ENCODE measurements around the gene DBNDD1. TPM values are rescaled to one million over a fixed set of nuclear protein-coding genes. Genes with fewer than 3 reads are reported as not detected.
"Not testable (repeated sequence)": the region's sequence is repeated elsewhere in the genome, so short reads cannot be mapped to it uniquely, and the experiment has no call there.

DBNDD1 gene
- total RNA-seq, 1 experiment from 2014 or later = 60.2 TPM

DNA sequence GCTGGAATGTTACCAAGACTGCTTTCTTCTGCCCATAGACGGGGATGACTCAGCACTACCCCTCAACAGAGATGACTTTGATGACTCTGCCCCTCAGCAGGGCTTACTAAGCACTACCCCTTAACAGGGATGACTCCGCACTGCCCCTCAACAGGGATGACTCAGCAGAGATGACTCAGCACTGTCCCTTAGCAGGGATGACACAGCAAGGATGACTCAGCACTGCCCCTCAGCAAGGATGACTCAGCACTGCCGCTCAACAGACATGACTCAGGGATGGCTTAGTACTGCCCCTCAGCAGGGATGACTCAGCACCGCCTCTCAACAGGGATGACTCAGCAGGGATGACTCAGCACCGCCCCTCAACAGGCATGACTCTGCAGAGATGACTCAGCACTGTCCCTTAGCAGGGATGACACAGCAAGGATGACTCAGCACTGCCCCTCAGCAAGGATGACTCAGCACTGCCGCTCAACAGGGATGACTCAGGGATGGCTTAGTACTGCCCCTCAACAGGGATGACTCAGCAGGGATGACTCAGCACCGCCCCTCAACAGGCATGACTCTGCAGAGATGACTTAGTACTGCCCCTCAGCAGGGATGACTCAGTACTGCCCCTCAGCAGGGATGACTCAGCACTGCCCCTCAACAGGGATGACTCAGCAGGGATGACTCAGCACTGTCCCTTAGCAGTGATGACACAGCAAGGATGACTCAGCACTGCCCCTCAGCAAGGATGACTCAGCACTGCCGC lies 24.4 kb downstream of the DBNDD1 start:
- H3K9me3 ChIP-seq (ENCODE audit: control insufficient read depth in 1 of 2, insufficient read depth in 1 of 2, low read depth in 1 of 2, low read length in 2 of 2) = peaks cover 0 to 36% of the 10 kb centered on the region in 2 experiments; a peak in 1 of 4 replicates
- H3K27ac ChIP-seq (ENCODE audit: low read depth, low read length) = peak overlapping the region; percentile 96
- peak overlapping the region; percentile 53 for H3K9ac ChIP-seq (ENCODE audit: low read length)
- ATAC-seq (peak; percentile 30), DNase-seq (ENCODE audit: low read depth, low spot score) (peak; percentile 68)
- peaks cover 14 to 57% of the 10 kb centered on the region in 2 experiments for H3K36me3 ChIP-seq (ENCODE audit: control insufficient read depth in 1 of 2, insufficient read depth in 2 of 2, low read length in 2 of 2)
- RAD21 ChIA-PET (ENCODE audit: low non-redundant PET in 1 of 2, low total read pairs in 2 of 2, uncharacterized antibody in 2 of 2, unreplicated experiment in 2 of 2); intact Hi-C loops (cut with micrococcal nuclease); H3K27me3 ChIP-seq (ENCODE audit: insufficient read depth, low read length); H3K4me2 ChIP-seq (ENCODE audit: low read length); H4K20me1 ChIP-seq (ENCODE audit: insufficient read depth); POLR2A ChIA-PET; H2AFZ ChIP-seq (ENCODE audit: low read depth, low read length, poor library complexity, severe bottlenecking); H3K9me2 ChIP-seq (ENCODE audit: insufficient read depth); CTCF ChIA-PET; BruUV-seq (replicated peaks); H3K4me3 ChIP-seq (replicated peaks in 1 of 2; ENCODE audit: low read depth in 1 of 2, low read length in 2 of 2): not testable (repeated sequence)
- peaks cover 0 to 16% of the 10 kb centered on the region in 2 experiments; a peak in 3 of 4 replicates for H3K4me1 ChIP-seq (ENCODE audit: control insufficient read depth in 1 of 2, insufficient read depth in 2 of 2, low read length in 2 of 2)
- TF ChIP-seq POLR2AphosphoS5 (IDR thresholded peaks at IDR 0.05; ENCODE audit: low read depth, low read length) (peak; percentile 26; the same call in 1 of the 2 replicates), CBX3 (IDR thresholded peaks at IDR 0.05; ENCODE audit: low read depth) (peak; percentile 62), JUND (IDR thresholded peaks at IDR 0.05) (peak; percentile 95), FOSL1 (IDR thresholded peaks at IDR 0.05; ENCODE audit: low read depth) (peak; percentile 90), SIN3A (IDR thresholded peaks at IDR 0.05; ENCODE audit: low read depth) (peak; percentile 49), SP1 (IDR thresholded peaks at IDR 0.05; ENCODE audit: low read depth) (peak; percentile 62), SRF (IDR thresholded peaks at IDR 0.05; ENCODE audit: low read depth) (peak; percentile 76), TCF7L2 (IDR thresholded peaks at IDR 0.05; ENCODE audit: borderline replicate concordance, extremely low read depth, insufficient read depth, insufficient read length) (peak; percentile 66)
- TF ChIP-seq, protein P1, sequence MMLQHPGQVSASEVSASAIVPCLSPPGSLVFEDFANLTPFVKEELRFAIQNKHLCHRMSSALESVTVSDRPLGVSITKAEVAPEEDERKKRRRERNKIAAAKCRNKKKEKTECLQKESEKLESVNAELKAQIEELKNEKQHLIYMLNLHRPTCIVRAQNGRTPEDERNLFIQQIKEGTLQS (IDR thresholded peaks at IDR 0.05) = peak; percentile 77; the same call in 1 of the 2 replicates
- peaks cover 27% of the 10 kb centered on the region for H3K79me2 ChIP-seq (ENCODE audit: insufficient read depth, low read length)

DNA sequence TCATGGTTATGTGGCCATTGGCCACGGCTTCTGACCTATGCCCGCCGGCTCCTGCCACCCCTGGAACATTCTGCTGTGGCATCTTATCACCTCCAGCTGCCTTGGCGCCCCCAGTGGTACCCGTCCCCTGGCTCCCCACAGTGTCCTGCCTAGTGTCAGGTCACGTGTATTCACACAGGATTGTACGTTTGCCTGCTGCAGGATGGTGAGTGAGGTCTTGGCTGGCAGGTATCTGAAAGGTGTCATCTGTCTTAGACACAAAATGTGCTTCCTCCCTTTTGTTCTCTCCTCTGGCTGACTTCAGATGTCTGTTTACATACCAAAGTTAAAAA lies 24.9 kb downstream of the DBNDD1 start:
- no peaks in the 10 kb centered on the region for H3K9me2 ChIP-seq (ENCODE audit: insufficient read depth)
- ChIA-PET POLR2A (no interaction called here), RAD21 (ENCODE audit: low non-redundant PET in 1 of 2, low total read pairs in 2 of 2, uncharacterized antibody in 2 of 2, unreplicated experiment in 2 of 2) (no interaction called here), CTCF (no interaction called here)
- no peak overlapping the region for H3K4me2 ChIP-seq (ENCODE audit: low read length)
- no peak overlapping the region for H2AFZ ChIP-seq (ENCODE audit: low read depth, low read length, poor library complexity, severe bottlenecking)
- TF ChIP-seq, protein P2, sequence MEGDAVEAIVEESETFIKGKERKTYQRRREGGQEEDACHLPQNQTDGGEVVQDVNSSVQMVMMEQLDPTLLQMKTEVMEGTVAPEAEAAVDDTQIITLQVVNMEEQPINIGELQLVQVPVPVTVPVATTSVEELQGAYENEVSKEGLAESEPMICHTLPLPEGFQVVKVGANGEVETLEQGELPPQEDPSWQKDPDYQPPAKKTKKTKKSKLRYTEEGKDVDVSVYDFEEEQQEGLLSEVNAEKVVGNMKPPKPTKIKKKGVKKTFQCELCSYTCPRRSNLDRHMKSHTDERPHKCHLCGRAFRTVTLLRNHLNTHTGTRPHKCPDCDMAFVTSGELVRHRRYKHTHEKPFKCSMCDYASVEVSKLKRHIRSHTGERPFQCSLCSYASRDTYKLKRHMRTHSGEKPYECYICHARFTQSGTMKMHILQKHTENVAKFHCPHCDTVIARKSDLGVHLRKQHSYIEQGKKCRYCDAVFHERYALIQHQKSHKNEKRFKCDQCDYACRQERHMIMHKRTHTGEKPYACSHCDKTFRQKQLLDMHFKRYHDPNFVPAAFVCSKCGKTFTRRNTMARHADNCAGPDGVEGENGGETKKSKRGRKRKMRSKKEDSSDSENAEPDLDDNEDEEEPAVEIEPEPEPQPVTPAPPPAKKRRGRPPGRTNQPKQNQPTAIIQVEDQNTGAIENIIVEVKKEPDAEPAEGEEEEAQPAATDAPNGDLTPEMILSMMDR (IDR thresholded peaks at IDR 0.05 in 2 of 3, conservative IDR thresholded peaks at IDR 0.05 in 1 of 3; ENCODE audit: borderline replicate concordance in 1 of 3, insufficient read depth in 1 of 3, low read depth in 2 of 3, low read length in 2 of 3) = no peak
- no peak for TF ChIP-seq YY1 (IDR thresholded peaks at IDR 0.05; ENCODE audit: extremely low read depth, insufficient replicate concordance, low read depth, low read length)
- TF ChIP-seq ELF1 (IDR thresholded peaks at IDR 0.05; ENCODE audit: borderline replicate concordance, low read depth) = no peak
- TF ChIP-seq POLR2AphosphoS5 (IDR thresholded peaks at IDR 0.05; ENCODE audit: low read depth, low read length) = no peak
- TF ChIP-seq SP1 (IDR thresholded peaks at IDR 0.05; ENCODE audit: low read depth) = no peak
- TF ChIP-seq TCF7L2 (IDR thresholded peaks at IDR 0.05; ENCODE audit: borderline replicate concordance, extremely low read depth, insufficient read depth, insufficient read length) = no peak
- no peaks in the 10 kb centered on the region for H3K27me3 ChIP-seq (ENCODE audit: insufficient read depth, low read length)
- H3K4me3 ChIP-seq (replicated peaks in 1 of 2; ENCODE audit: low read depth in 1 of 2, low read length in 2 of 2) = no peak overlapping the region
- peak overlapping the region; percentile 96 for H3K27ac ChIP-seq (ENCODE audit: low read depth, low read length)
- peaks cover 15 to 58% of the 10 kb centered on the region in 2 experiments for H3K36me3 ChIP-seq (ENCODE audit: control insufficient read depth in 1 of 2, insufficient read depth in 2 of 2, low read length in 2 of 2)
- H3K4me1 ChIP-seq (ENCODE audit: control insufficient read depth in 1 of 2, insufficient read depth in 2 of 2, low read length in 2 of 2) = peaks cover 0 to 11% of the 10 kb centered on the region in 2 experiments; a peak in 3 of 4 replicates
- ATAC-seq (no peak), DNase-seq (ENCODE audit: low read depth, low spot score) (no peak)
- intact Hi-C loops (cut with micrococcal nuclease) = no loop called here
- H3K79me2 ChIP-seq (ENCODE audit: insufficient read depth, low read length) = peaks cover 27% of the 10 kb centered on the region
- H3K9ac ChIP-seq (ENCODE audit: low read length) = peak overlapping the region; percentile 53
- peaks cover 0 to 36% of the 10 kb centered on the region in 2 experiments; a peak in 1 of 4 replicates for H3K9me3 ChIP-seq (ENCODE audit: control insufficient read depth in 1 of 2, insufficient read depth in 1 of 2, low read depth in 1 of 2, low read length in 2 of 2)
- H4K20me1 ChIP-seq (ENCODE audit: insufficient read depth) = peaks cover 9% of the 10 kb centered on the region; the same call in 1 of the 2 replicates
- BruUV-seq (replicated peaks) = no TSS peak
